Testis (tissue), 2 donors: Measurements from ENCODE around the gene FAM131A.

Source experiments
- CTCF ChIP-seq, 3 experiments: fragments of 450-650 bp in 2 of 3; fragments of 200-600 bp in 1 of 3; sonication (generic) in 1 of 3; IDR thresholded peaks; one replicate each; pipeline ENCODE4 v1.5.1; 2016 to 2019; ENCODE audit warnings: antibody characterized with exemption in 3 of 3, mild to moderate bottlenecking in 2 of 3, moderate library complexity in 1 of 3
- POLR2A ChIP-seq: fragments of 450-650 bp; IDR thresholded peaks from one replicate; pipeline ENCODE4 v1.6.1; 2017; ENCODE audit warnings: antibody characterized with exemption, mild to moderate bottlenecking, moderate library complexity

GRCh38 chr3:184360070-184360928 lies 22.9 kb downstream of the FAM131A start:
- TF ChIP-seq CTCF (IDR thresholded peaks at IDR 0.05) (peak in 1 of 3 experiments; percentile 9), POLR2A (no peak)
